Neural progenitor cell (in vitro differentiated cells): ENCODE measurements around the gene TMEM52. TPM values are rescaled to one million over a fixed set of nuclear protein-coding genes. Genes with fewer than 3 reads are reported as not detected.

Experiments
- DNase-seq: peaks from one replicate; pipeline ENCODE4 v3.0.0-alpha.2; 2016; ENCODE audit warnings: low spot score
- H2AFZ ChIP-seq: fragments of 200-600 bp; sonication (generic); replicated peaks from 2 replicates; pipeline ENCODE4 v1.6.1; 2016; ENCODE audit warnings: antibody characterized with exemption
- H3F3A ChIP-seq: fragments of 200-600 bp; sonication (generic); 2 replicates; pipeline ENCODE4 v1.6.1; 2016; ENCODE audit warnings: antibody characterized with exemption, low read depth
- H3K27ac ChIP-seq: fragments of 200-600 bp; sonication (generic); 2 replicates; pipeline ENCODE4 v1.5.1; 2016; ENCODE audit warnings: mild to moderate bottlenecking
- H3K27me3 ChIP-seq: fragments of 200-600 bp; sonication (generic); 2 replicates; pipeline ENCODE4 v1.6.1; 2016; ENCODE audit warnings: mild to moderate bottlenecking, moderate library complexity
- H3K36me3 ChIP-seq: fragments of 200-600 bp; sonication (generic); 2 replicates; pipeline ENCODE4 v1.5.1; 2016
- H3K4me1 ChIP-seq: fragments of 200-600 bp; sonication (generic); 2 replicates; pipeline ENCODE4 v1.6.1; 2016; ENCODE audit warnings: mixed run types
- H3K4me2 ChIP-seq: fragments of 200-600 bp; sonication (generic); 2 replicates; pipeline ENCODE4 v1.6.1; 2016
- H3K4me3 ChIP-seq: fragments of 200-600 bp; sonication (generic); 2 replicates; pipeline ENCODE4 v1.5.1; 2016
- H3K79me2 ChIP-seq: fragments of 200-600 bp; sonication (generic); 2 replicates; pipeline ENCODE4 v1.6.1; 2016; ENCODE audit warnings: low read depth
- H3K9ac ChIP-seq: fragments of 200-600 bp; sonication (generic); 2 replicates; pipeline ENCODE4 v1.6.1; 2016
- H3K9me3 ChIP-seq: fragments of 200-600 bp; sonication (generic); 2 replicates; pipeline ENCODE4 v1.5.1; 2016; ENCODE audit warnings: low read depth
- H4K20me1 ChIP-seq: fragments of 200-600 bp; sonication (generic); 2 replicates; pipeline ENCODE4 v1.6.1; 2016; ENCODE audit warnings: low read depth
- H3K27ac Mint-ChIP-seq: 3 replicates; pipeline ENCODE4 v1.8.0; 2021; ENCODE audit warnings: mixed read lengths
- H3K27me3 Mint-ChIP-seq: 2 replicates; pipeline ENCODE4 v1.8.0; 2022; ENCODE audit warnings: low read depth, mild to moderate bottlenecking, inconsistent platforms, moderate library complexity, mixed read lengths; ENCODE audit not compliant: insufficient read depth
- H3K36me3 Mint-ChIP-seq: 3 replicates; pipeline ENCODE4 v1.8.0; 2021; ENCODE audit warnings: mixed read lengths
- H3K4me1 Mint-ChIP-seq: 3 replicates; pipeline ENCODE4 v1.8.0; 2021; ENCODE audit warnings: mixed read lengths
- H3K4me3 Mint-ChIP-seq: 3 replicates; pipeline ENCODE4 v1.8.0; 2021; ENCODE audit warnings: mild to moderate bottlenecking, moderate library complexity, mixed read lengths
- H3K9me3 Mint-ChIP-seq: 3 replicates; pipeline ENCODE4 v1.8.0; 2020; ENCODE audit warnings: mixed read lengths
- CTCF ChIP-seq: fragments of 200-600 bp; sonication (generic); IDR thresholded peaks from 2 replicates; pipeline ENCODE4 v1.5.1; 2017; ENCODE audit warnings: antibody characterized with exemption, mild to moderate bottlenecking
- EZH2 ChIP-seq: fragments of 200-600 bp; sonication (generic); IDR thresholded peaks from 2 replicates; pipeline ENCODE4 v1.6.1; 2017; ENCODE audit warnings: antibody characterized with exemption, mild to moderate bottlenecking, moderate library complexity
- EZH2phosphoT487 ChIP-seq: fragments of 200-600 bp; sonication (generic); IDR thresholded peaks from 2 replicates; pipeline ENCODE4 v1.6.1; 2017; ENCODE audit warnings: antibody characterized with exemption
- total RNA-seq: library from RNA; depleted of rRNA; stranded (reverse); fragments of >200 nt; gene quantifications from 2 replicates; pipeline ENCODE4 v1.2.3, GENCODE V29; 2015; ENCODE audit warnings: low replicate concordance

Gene TMEM52
- total RNA-seq, 1 donor from 2014 or later = 2.9 TPM

GRCh38 chr1:1924386-1924785, 5.3 kb upstream of the TMEM52 start:
- H3K4me2 ChIP-seq = no peak overlapping the region
- no peaks in the 10 kb centered on the region for H3F3A ChIP-seq
- Mint-ChIP-seq H3K36me3 (no peaks in the 10 kb centered on the region), H3K27me3 (peaks cover 8% of the 10 kb centered on the region), H3K9me3 (no peaks in the 10 kb centered on the region), H3K4me3 (no peak overlapping the region), H3K27ac (no peak overlapping the region), H3K4me1 (no peaks in the 10 kb centered on the region)
- no peak overlapping the region for H3K4me3 ChIP-seq
- no peaks in the 10 kb centered on the region for H3K36me3 ChIP-seq
- no peak overlapping the region for H2AFZ ChIP-seq
- H3K27ac ChIP-seq = no peak overlapping the region
- no peak for TF ChIP-seq EZH2phosphoT487
- no peak for TF ChIP-seq EZH2
- TF ChIP-seq CTCF = no peak
- H3K4me1 ChIP-seq = peaks cover 7% of the 10 kb centered on the region
- H3K9me3 ChIP-seq = no peaks in the 10 kb centered on the region
- no peak overlapping the region for H3K9ac ChIP-seq
- peak; percentile 4 for DNase-seq
- H4K20me1 ChIP-seq = no peaks in the 10 kb centered on the region
- peaks cover 9% of the 10 kb centered on the region for H3K27me3 ChIP-seq
- no peaks in the 10 kb centered on the region for H3K79me2 ChIP-seq

- no peaks in the 10 kb centered on the region for H3K36me3 Mint-ChIP-seq
- Histone ChIP-seq H3K36me3 (no peaks in the 10 kb centered on the region), H3K27ac (no peak overlapping the region), H3K4me3 (no peak overlapping the region), H3K79me2 (no peaks in the 10 kb centered on the region), H3K9ac (no peak overlapping the region), H3K9me3 (no peaks in the 10 kb centered on the region), H3K4me1 (peaks cover 10% of the 10 kb centered on the region), H3K27me3 (peaks cover 14% of the 10 kb centered on the region), H2AFZ (no peak overlapping the region), H3F3A (peaks cover 4% of the 10 kb centered on the region), H4K20me1 (no peaks in the 10 kb centered on the region), H3K4me2 (no peak overlapping the region)
- DNase-seq = no peak
- H3K4me1 Mint-ChIP-seq = no peaks in the 10 kb centered on the region
- TF ChIP-seq CTCF (no peak), EZH2phosphoT487 (no peak), EZH2 (no peak)
- H3K27me3 Mint-ChIP-seq = peaks cover 4% of the 10 kb centered on the region
- no peak overlapping the region for H3K27ac Mint-ChIP-seq
- no peaks in the 10 kb centered on the region for H3K9me3 Mint-ChIP-seq
- no peak overlapping the region for H3K4me3 Mint-ChIP-seq
Measured at GRCh38 chr1:1922956-1923833, 4.1 kb upstream of the TMEM52 start.

GRCh38 chr1:1922702-1922955, 3.5 kb upstream of the TMEM52 start:
- no peaks in the 10 kb centered on the region for H3K79me2 ChIP-seq
- H3F3A ChIP-seq = peaks cover 8% of the 10 kb centered on the region
- H2AFZ ChIP-seq = no peak overlapping the region
- Mint-ChIP-seq H3K27ac (no peak overlapping the region), H3K4me3 (no peak overlapping the region), H3K4me1 (no peaks in the 10 kb centered on the region), H3K27me3 (peaks cover 7% of the 10 kb centered on the region), H3K36me3 (no peaks in the 10 kb centered on the region), H3K9me3 (no peaks in the 10 kb centered on the region)
- H3K36me3 ChIP-seq = no peaks in the 10 kb centered on the region
- H3K27me3 ChIP-seq = peaks cover 19% of the 10 kb centered on the region
- no peak overlapping the region for H3K4me3 ChIP-seq
- H3K9me3 ChIP-seq = no peaks in the 10 kb centered on the region
- no peak overlapping the region for H3K4me2 ChIP-seq
- DNase-seq = no peak
- H3K27ac ChIP-seq = no peak overlapping the region
- H3K4me1 ChIP-seq = peaks cover 11% of the 10 kb centered on the region
- TF ChIP-seq EZH2 (no peak), EZH2phosphoT487 (no peak), CTCF (no peak)
- no peak overlapping the region for H3K9ac ChIP-seq
- H4K20me1 ChIP-seq = no peaks in the 10 kb centered on the region
